Left ventricle myocardium inferior (tissue), 1 donor: ENCODE measurements around the gene PGAP6. TPM values are rescaled to one million over a fixed set of nuclear protein-coding genes. Genes with fewer than 3 reads are reported as not detected.

Experiments
- DNase-seq: peaks from one replicate; pipeline ENCODE4 v3.0.0-alpha.2; 2020
- H3K27ac ChIP-seq: fragments of 200-600 bp; replicated peaks from 2 replicates; pipeline ENCODE4 v1.8.0; 2021
- H3K27me3 ChIP-seq: fragments of 200-600 bp; 2 replicates; pipeline ENCODE4 v1.8.0; 2021; ENCODE audit warnings: low read depth
- H3K36me3 ChIP-seq: fragments of 200-600 bp; 2 replicates; pipeline ENCODE4 v1.8.0; 2021
- H3K4me1 ChIP-seq: fragments of 200-600 bp; 2 replicates; pipeline ENCODE4 v1.8.0; 2021
- H3K4me3 ChIP-seq: fragments of 200-600 bp; 2 replicates; pipeline ENCODE4 v1.8.0; 2021; ENCODE audit warnings: mild to moderate bottlenecking, moderate library complexity
- H3K9me3 ChIP-seq: fragments of 200-600 bp; replicated peaks from 2 replicates; pipeline ENCODE4 v1.8.0; 2021
- CTCF ChIP-seq: fragments of 200-600 bp; IDR thresholded peaks from 2 replicates; pipeline ENCODE4 v1.8.0; 2021; ENCODE audit warnings: antibody characterized with exemption, mild to moderate bottlenecking, borderline replicate concordance
- intact Hi-C: fragments of 100-400 bp; cut with micrococcal nuclease; formaldehyde crosslinking; loops from one replicate; pipeline ENCODE4 v1.11.0; 2022
- total RNA-seq: library from RNA; stranded (reverse); fragmentation: NEBNext Ultra II Directional; extraction: Animal tissue kit (Norgen Biotek cat#: 25700); gene quantifications from one replicate; pipeline ENCODE4 v1.2.1, GENCODE V29; 2021
- donor health status: DM: no; HTN: yes; CAD: no; lungs with severe emphysema.

PGAP6 gene
- total RNA-seq, 1 donor from 2014 or later = 30.4 TPM

GRCh38 chr16:377419-377951, 4.3 kb downstream of the PGAP6 start:
- H3K36me3 ChIP-seq = peaks cover 46% of the 10 kb centered on the region
- no peaks in the 10 kb centered on the region for H3K9me3 ChIP-seq
- no peak overlapping the region for H3K27ac ChIP-seq
- intact Hi-C loops = no loop called here
- no peak for TF ChIP-seq CTCF
- peaks cover 34% of the 10 kb centered on the region for H3K4me1 ChIP-seq
- no peak for DNase-seq
- H3K4me3 ChIP-seq = no peak overlapping the region
- no peaks in the 10 kb centered on the region for H3K27me3 ChIP-seq

GRCh38 chr16:376817-377418, 4.9 kb downstream of the PGAP6 start:
- H3K27me3 ChIP-seq = no peaks in the 10 kb centered on the region
- H3K27ac ChIP-seq = no peak overlapping the region
- DNase-seq = no peak
- peaks cover 29% of the 10 kb centered on the region for H3K4me1 ChIP-seq
- no peak for TF ChIP-seq CTCF
- H3K4me3 ChIP-seq = no peak overlapping the region
- H3K9me3 ChIP-seq = no peaks in the 10 kb centered on the region
- H3K36me3 ChIP-seq = peaks cover 52% of the 10 kb centered on the region
- intact Hi-C loops = no loop called here

GRCh38 chr16:375927-376816, 5.6 kb downstream of the PGAP6 start:
- Histone ChIP-seq H3K27me3 (no peaks in the 10 kb centered on the region), H3K9me3 (no peaks in the 10 kb centered on the region), H3K4me3 (no peak overlapping the region), H3K36me3 (peaks cover 56% of the 10 kb centered on the region), H3K4me1 (peaks cover 28% of the 10 kb centered on the region), H3K27ac (no peak overlapping the region)
- no peak for DNase-seq
- TF ChIP-seq CTCF = no peak
- intact Hi-C loops = no loop called here

GRCh38 chr16:375212-375611, 6.6 kb downstream of the PGAP6 start:
- no peaks in the 10 kb centered on the region for H3K27me3 ChIP-seq
- peaks cover 25% of the 10 kb centered on the region for H3K4me1 ChIP-seq
- TF ChIP-seq CTCF = no peak
- H3K27ac ChIP-seq = no peak overlapping the region
- peaks cover 56% of the 10 kb centered on the region for H3K36me3 ChIP-seq
- H3K4me3 ChIP-seq = no peak overlapping the region
- intact Hi-C loops = no loop called here
- no peak for DNase-seq
- no peaks in the 10 kb centered on the region for H3K9me3 ChIP-seq

- TF ChIP-seq CTCF = no peak
- no peak overlapping the region for H3K27ac ChIP-seq
- DNase-seq = no peak
- no peak overlapping the region for H3K4me3 ChIP-seq
- peaks cover 56% of the 10 kb centered on the region for H3K36me3 ChIP-seq
- no peaks in the 10 kb centered on the region for H3K27me3 ChIP-seq
- peaks cover 25% of the 10 kb centered on the region for H3K4me1 ChIP-seq
- H3K9me3 ChIP-seq = no peaks in the 10 kb centered on the region
- intact Hi-C loops = no loop called here
Observed at GRCh38 chr16:374616-374926, 7.2 kb downstream of the PGAP6 start.
